22Rv1 (cell line): ENCODE results near the gene CCDC73.

ENCODE experiments used
- CTCF ChIP-seq: fragments of 450-650 bp; IDR thresholded peaks from 2 replicates; pipeline ENCODE4 v1.5.1; 2017; ENCODE audit warnings: mild to moderate bottlenecking
- ZFX ChIP-seq: fragments of 450-650 bp; IDR thresholded peaks from 2 replicates; pipeline ENCODE4 v1.6.1; 2017; ENCODE audit warnings: antibody characterized with exemption, borderline replicate concordance

- TF ChIP-seq CTCF (no peak), ZFX (no peak)
These were observed 219.4 kb downstream of the CCDC73 start for GRCh38 chr11:32575070-32575469.
